ENCODE results near the gene TRERF1.

Gene TRERF1

DNA sequence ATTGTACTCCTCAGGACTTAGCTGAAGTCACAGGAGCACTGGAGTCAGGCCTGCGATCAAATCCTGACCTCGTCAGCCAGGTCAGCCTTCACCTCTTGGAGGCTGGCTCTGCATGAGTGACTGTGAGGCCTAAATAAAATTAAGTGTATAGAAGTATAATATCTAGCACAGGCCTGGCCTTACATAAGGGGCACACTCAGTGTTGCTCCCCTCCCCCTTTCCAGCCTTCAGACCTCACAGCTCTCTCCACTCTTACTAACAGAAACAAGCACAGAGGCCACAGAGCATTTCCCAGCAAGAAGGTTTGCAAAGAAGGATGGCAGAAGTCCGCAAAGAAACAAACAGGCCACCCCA, 84.8 kb downstream of the TRERF1 start:
- DNase-seq (ENCODE audit: low spot score) = no peak

DNA sequence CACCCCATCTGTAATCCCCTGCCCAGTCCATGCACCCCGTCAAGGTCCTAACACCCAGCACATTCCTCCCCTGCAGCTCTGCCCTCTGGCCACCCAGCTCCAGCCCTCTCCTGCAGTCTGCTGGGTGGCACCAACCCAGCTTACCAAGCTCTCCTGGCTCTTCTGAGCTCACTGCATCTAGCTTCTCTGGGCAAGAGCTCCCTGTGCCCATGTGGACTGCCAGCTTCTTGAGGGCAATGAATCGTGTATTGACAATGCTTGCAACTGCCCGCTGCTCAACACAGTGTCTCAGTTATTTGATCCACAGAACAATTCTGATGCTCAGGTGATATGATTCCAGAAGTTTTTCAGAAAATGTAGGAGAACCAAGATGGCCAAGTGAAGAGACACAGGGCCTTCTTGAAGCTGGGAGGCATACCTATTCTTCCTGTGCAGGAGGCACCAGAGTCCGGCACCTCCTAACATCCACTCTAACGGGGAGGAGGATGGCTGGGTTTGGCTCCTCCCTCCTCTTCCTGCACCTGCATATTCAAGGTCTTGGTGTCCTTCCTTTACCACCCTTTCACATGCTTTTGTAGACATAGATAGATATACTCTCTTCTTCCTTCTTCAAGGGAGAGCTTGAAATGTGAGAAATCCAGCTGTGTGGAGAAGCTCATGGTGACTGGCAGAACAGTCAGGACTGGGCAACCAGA, 85.6 kb downstream of the TRERF1 start:
- no peak for DNase-seq (ENCODE audit: low spot score)

GRCh38 chr6:42365021-42365420, 86.7 kb downstream of the TRERF1 start:
- DNase-seq (ENCODE audit: low spot score) = no peak

DNA sequence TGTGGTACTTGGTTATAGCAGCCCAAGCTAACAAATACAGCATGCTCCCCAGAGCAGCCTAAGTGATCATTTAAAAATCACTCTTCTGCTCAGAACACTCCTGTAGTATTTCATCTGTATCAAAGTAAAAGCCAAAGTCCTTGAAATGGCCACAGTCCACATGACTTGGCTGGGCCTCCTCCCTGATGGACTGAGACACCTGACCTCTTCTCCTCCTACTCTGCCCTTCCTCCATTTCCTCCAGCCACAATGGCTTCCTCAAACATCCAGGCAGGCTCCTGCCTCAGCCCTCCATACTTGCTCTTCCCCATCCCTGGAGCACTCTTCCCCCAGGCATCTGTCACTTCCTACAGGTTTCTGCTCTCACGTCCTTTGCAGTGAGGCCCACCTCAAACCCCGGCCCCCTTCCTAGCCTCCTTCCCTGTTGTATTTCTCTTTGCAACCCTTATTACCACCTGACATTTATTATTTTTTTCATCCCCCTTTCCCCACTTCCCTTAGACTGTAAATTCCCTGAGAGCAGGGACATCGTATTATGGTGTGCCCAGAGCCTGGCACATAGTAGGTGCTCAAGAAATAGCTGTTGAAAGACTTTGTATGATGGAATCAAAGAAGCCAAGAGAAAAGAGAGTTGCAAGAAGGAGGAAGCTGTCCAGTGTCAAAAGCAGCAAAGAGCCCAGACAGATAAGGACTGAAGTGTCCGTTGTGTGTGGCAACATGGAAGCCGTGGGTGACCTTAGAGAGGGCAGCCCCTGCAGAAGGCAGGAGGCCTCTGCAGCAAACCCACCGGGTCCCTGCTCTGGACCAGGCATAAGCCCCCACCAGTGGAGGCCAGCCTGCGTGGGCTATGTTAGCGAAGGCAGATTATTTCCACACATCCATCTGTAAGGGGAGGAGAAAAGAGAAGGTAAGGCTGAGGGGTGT, 87.5 kb downstream of the TRERF1 start:
- DNase-seq (ENCODE audit: low spot score) = no peak

GRCh38 chr6:42361036-42361435, 90.7 kb downstream of the TRERF1 start:
- DNase-seq (ENCODE audit: low spot score) = no peak

DNA sequence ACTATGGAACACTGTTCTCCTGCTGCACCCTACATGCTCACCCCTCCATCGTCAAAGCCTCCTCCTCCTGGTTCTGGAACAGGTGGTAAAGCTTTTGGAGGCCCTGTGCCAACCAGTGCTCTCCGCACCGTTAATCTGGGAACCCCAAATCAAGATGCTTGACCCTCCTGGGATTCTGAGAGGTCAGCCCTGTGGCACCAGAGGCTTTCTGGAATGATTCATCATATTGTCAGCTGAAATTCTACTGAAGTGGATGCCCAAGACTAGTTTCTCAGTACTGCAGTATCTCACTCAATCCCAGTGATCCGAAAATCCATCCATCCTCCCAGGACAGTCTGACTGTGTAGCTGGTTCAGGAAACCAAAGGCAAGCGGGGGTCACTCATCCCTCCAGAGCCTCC, 92.7 kb downstream of the TRERF1 start:
- DNase-seq (ENCODE audit: low spot score) = no peak

DNA sequence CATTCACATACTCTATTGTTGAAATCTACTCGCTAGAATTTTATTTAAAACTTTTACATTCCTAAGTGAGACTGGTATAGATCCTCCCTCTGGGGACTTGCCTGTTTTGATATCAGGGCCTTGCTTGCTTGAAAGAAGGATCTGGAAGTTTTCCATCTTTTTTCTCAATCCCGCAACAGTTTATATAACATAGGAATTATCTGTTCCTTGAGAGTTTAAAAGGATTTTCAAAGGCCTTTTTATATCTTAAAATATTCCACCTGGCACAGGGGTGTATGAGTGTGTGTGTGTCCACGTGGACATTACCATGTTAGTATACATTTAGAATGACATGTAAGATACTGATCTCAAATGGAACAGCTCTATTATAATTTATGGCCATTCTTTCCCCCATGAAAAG, 96.3 kb downstream of the TRERF1 start:
- no peak for DNase-seq (ENCODE audit: low spot score)

- DNase-seq (ENCODE audit: low spot score) = no peak
Measured at GRCh38 chr6:42354702-42355101, 97.0 kb downstream of the TRERF1 start.

- DNase-seq (ENCODE audit: low spot score) = peak; percentile 35
Measured at GRCh38 chr6:42352856-42353564, 98.7 kb downstream of the TRERF1 start.

- no peak for DNase-seq (ENCODE audit: low spot score)
Measured at GRCh38 chr6:42350911-42351310, 100.8 kb downstream of the TRERF1 start.

- DNase-seq (ENCODE audit: low spot score) = no peak
Measured at GRCh38 chr6:42349753-42350511, 101.8 kb downstream of the TRERF1 start.

DNA sequence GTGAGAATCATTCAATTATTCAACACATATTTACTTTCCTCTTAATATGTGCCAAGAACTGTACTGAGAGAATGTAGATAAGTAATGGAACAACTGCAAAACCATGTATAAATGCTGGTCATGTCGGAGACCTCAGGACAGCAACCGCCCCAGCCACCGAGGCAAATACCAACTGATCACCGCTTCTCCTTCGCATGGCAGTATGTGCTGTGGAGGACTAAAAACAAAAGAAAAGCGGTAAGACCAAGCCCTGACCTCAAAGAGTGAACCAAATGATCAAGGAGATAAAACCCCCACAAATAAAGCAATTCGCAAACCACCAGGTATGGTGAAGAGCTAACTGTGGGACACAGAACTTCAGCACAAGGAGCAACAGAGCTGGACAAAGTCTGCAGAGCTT, 104.3 kb downstream of the TRERF1 start:
- DNase-seq (ENCODE audit: low spot score) = no peak

DNA sequence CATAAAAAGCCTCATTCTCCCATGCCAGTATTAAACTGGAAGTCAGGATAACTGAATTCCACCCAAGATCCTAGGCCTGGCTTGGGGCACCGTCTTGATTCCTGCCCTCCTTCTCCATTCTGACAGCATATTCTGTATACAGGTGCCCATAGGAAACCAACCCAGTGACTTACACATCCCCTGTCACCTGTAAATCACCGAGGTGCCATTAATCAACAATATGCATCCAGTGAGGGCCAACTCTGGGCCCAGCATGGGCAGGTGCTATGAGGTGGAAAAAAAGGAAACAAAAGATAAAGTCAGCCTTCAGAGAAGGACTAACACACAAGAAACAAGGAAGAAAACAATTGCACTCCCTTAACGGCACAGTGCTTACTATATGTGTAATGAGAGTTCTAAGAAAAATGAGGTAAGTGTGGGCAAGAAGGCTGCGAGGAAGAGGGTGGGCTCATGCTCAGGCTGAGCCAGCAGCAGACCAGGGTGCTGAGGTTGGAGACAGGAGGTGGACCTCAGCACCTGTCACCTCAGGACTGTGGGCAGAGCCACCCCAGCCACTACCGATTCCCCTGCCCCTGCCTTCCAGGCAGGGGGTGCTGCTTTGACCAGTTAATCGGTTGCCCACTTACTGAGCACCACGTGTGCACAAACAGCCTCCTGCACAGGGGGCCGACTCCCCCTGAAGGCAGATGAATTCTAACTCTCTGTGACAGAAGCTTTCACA, 105.9 kb downstream of the TRERF1 start:
- no peak for DNase-seq (ENCODE audit: low spot score)

- DNase-seq (ENCODE audit: low spot score) = no peak
Measured at GRCh38 chr6:42344756-42345155, 107.0 kb downstream of the TRERF1 start.

DNA sequence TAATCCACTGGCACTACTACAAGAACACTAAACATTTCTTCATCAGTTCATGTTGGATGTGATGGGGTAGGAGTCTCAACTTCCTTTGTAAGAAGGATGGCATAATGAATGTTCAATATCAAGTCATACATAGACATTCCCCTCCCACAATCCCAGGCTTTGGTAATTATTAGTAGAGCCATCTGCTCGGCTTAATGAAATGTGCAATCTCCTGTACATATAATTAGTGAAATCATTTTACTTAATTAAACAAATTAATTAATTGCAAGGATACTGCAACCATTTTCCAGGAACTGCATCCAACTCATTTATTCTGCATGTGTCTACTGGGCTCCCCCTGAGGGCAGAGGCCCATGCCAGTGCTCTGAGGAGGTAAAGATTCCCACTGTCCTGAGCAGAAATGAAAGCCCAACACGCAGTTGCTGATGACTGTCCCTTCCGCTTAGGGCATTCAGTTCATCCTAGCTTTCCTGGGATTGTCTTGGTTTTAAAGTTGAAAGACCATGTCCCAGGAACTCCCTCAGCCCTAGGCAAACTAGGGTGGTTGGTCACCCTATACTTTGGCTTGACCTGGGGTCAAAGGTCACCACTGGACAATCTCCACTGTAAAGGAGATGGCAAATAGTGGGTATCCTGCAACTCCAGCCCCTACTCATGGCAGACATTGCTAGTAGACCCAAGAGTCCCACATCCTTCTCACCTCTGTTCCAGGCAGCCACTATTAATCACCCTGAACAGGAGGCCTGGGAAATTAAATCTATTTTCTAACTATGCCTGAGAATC, 109.8 kb downstream of the TRERF1 start:
- DNase-seq (ENCODE audit: low spot score) = no peak

DNA sequence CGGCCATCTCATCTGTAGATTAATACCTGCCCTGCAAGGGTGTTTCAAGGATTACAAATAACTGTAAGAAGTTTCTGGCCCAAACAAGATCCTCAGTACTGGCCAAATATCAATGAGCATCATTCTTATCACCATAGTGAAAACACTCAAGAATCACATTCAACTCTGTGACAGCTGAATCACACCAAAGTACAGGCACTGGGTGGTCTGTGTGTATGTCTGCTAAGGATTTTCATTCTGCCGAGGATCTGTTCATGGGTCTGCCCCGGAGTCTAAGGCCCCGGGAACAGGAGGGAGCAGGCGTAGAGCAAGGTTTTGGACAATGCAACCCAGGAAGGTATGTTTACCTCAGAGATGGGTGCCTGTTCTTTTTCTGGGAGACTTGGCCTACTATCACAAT, 110.5 kb downstream of the TRERF1 start:
- DNase-seq (ENCODE audit: low spot score) = no peak

GRCh38 chr6:42340511-42340910, 111.2 kb downstream of the TRERF1 start:
- no peak for DNase-seq (ENCODE audit: low spot score)

DNA sequence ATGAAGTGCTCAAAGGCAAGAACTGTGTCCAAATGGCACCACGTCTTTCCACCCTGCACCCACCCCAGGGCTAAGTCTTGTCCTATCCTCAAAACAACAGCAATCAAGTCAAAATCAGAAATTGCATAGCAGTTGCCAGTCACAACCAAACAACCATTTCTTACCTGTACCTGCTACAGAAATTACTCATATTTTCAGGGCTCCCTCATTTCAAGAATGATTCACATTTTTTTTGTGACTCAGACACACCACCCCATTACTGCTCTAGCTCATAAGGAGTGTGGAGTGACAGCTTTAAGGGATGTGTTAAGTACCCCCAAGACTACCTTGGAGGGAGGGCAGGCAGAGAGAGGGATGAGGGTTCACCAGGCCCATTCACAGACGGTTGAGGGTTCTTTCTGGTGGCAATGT, 111.7 kb downstream of the TRERF1 start:
- no peak for DNase-seq (ENCODE audit: low spot score)

- peak; percentile 41 for DNase-seq (ENCODE audit: low spot score)
Measured at GRCh38 chr6:42338744-42339222, 112.9 kb downstream of the TRERF1 start.

- DNase-seq (ENCODE audit: low spot score) = no peak
Measured at GRCh38 chr6:42337985-42338743, 113.6 kb downstream of the TRERF1 start.
